ENCODE data around the gene FAM200B. TPM values are rescaled to one million over a fixed set of nuclear protein-coding genes. Genes with fewer than 3 reads are reported as not detected.

Gene FAM200B
- polyA plus RNA-seq, 1 of the 3 experiments (the other 2 are of a cell fraction): 46.3 TPM

DNA sequence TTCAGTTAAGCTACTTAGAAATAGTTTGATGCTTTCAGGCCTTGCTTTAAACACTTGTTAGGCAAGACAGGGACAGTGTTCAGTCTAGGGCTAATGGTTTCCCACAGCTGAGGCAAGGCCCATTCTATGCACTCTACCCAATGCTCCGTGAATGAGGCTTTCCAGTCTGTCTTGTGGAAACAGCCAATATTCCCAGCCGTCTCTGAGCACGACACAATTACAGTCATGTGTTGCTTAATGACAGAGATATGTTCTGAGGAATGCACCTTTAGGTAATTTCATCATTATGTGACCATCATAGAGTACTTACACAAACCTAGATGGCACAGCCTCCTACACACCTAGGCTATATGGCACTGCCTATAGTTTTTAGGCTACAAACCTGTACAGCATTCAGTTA lies 9.5 kb upstream of the FAM200B start:
- Histone ChIP-seq H3K9me2 (no peaks in the 10 kb centered on the region), H3K9me3 (no peaks in the 10 kb centered on the region), H3K79me2 (ENCODE audit: insufficient read depth) (peaks cover 98% of the 10 kb centered on the region), H3K27me3 (ENCODE audit: insufficient read depth) (no peaks in the 10 kb centered on the region), H2AFZ (ENCODE audit: low read depth) (no peak overlapping the region), H3K4me1 (ENCODE audit: control insufficient read depth in 1 of 2, insufficient read depth in 2 of 2, low read depth in 1 of 2, low read length in 1 of 2) (peaks cover 0 to 13% of the 10 kb centered on the region in 2 experiments; a peak in 3 of 4 replicates), H3K36me3 (replicated peaks in 1 of 2; ENCODE audit: control insufficient read depth in 1 of 2, insufficient read depth in 2 of 2, low read length in 1 of 2) (peaks cover 2 to 21% of the 10 kb centered on the region in 2 experiments), H3K4me3 (ENCODE audit: low read depth in 2 of 2, low read length in 1 of 2) (no peak overlapping the region), H3F3A (replicated peaks; ENCODE audit: insufficient read depth) (peaks cover 6% of the 10 kb centered on the region), H3K27ac (ENCODE audit: low read depth in 2 of 2, low read length in 1 of 2) (no peak overlapping the region), H4K20me1 (ENCODE audit: insufficient read depth) (no peaks in the 10 kb centered on the region; the same call in 1 of the 2 replicates), H3K4me2 (no peak overlapping the region), H3K9ac (no peak overlapping the region)
- CTCF ChIA-PET: no interaction called here
- 100% methylated on average over 3 of the region's 3 CpGs for WGBS (ENCODE audit: low lambda C conversion rate)
- POLR2A ChIA-PET: no interaction called here
- no peak for DNase-seq
- TF ChIP-seq EP300 (IDR thresholded peaks at IDR 0.05; ENCODE audit: borderline replicate concordance in 1 of 2, low read depth in 1 of 2, low read length in 1 of 2): no peak
- TF ChIP-seq, protein P1, sequence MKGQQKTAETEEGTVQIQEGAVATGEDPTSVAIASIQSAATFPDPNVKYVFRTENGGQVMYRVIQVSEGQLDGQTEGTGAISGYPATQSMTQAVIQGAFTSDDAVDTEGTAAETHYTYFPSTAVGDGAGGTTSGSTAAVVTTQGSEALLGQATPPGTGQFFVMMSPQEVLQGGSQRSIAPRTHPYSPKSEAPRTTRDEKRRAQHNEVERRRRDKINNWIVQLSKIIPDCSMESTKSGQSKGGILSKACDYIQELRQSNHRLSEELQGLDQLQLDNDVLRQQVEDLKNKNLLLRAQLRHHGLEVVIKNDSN (IDR thresholded peaks at IDR 0.05; ENCODE audit: borderline replicate concordance, low read depth): no peak
- no peak for TF ChIP-seq GATA2 (CRISPR knock-in tag; IDR thresholded peaks at IDR 0.05)
- TF ChIP-seq GABPA (IDR thresholded peaks at IDR 0.05; ENCODE audit: low read depth): no peak
- TF ChIP-seq, protein P2, sequence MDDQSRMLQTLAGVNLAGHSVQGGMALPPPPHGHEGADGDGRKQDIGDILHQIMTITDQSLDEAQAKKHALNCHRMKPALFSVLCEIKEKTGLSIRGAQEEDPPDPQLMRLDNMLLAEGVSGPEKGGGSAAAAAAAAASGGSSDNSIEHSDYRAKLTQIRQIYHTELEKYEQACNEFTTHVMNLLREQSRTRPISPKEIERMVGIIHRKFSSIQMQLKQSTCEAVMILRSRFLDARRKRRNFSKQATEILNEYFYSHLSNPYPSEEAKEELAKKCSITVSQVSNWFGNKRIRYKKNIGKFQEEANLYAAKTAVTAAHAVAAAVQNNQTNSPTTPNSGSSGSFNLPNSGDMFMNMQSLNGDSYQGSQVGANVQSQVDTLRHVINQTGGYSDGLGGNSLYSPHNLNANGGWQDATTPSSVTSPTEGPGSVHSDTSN (IDR thresholded peaks at IDR 0.05): no peak
- TF ChIP-seq, protein P3, sequence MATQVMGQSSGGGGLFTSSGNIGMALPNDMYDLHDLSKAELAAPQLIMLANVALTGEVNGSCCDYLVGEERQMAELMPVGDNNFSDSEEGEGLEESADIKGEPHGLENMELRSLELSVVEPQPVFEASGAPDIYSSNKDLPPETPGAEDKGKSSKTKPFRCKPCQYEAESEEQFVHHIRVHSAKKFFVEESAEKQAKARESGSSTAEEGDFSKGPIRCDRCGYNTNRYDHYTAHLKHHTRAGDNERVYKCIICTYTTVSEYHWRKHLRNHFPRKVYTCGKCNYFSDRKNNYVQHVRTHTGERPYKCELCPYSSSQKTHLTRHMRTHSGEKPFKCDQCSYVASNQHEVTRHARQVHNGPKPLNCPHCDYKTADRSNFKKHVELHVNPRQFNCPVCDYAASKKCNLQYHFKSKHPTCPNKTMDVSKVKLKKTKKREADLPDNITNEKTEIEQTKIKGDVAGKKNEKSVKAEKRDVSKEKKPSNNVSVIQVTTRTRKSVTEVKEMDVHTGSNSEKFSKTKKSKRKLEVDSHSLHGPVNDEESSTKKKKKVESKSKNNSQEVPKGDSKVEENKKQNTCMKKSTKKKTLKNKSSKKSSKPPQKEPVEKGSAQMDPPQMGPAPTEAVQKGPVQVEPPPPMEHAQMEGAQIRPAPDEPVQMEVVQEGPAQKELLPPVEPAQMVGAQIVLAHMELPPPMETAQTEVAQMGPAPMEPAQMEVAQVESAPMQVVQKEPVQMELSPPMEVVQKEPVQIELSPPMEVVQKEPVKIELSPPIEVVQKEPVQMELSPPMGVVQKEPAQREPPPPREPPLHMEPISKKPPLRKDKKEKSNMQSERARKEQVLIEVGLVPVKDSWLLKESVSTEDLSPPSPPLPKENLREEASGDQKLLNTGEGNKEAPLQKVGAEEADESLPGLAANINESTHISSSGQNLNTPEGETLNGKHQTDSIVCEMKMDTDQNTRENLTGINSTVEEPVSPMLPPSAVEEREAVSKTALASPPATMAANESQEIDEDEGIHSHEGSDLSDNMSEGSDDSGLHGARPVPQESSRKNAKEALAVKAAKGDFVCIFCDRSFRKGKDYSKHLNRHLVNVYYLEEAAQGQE (IDR thresholded peaks at IDR 0.05; ENCODE audit: low read depth, low read length): no peak
- no peak for TF ChIP-seq SMC3 (IDR thresholded peaks at IDR 0.05; ENCODE audit: low read depth, low read length)
- TF ChIP-seq NRF1 (IDR thresholded peaks at IDR 0.05; ENCODE audit: low read depth, low read length): no peak
- no peak for TF ChIP-seq TCF12 (IDR thresholded peaks at IDR 0.05)
- TF ChIP-seq POLR2AphosphoS5 (IDR thresholded peaks at IDR 0.05; ENCODE audit: low read depth, low read length): no peak
- no peak for TF ChIP-seq YY1 (IDR thresholded peaks at IDR 0.05; ENCODE audit: low read depth)
- TF ChIP-seq TEAD4 (IDR thresholded peaks at IDR 0.05; ENCODE audit: borderline replicate concordance, insufficient read depth): no peak
- TF ChIP-seq, protein P4, sequence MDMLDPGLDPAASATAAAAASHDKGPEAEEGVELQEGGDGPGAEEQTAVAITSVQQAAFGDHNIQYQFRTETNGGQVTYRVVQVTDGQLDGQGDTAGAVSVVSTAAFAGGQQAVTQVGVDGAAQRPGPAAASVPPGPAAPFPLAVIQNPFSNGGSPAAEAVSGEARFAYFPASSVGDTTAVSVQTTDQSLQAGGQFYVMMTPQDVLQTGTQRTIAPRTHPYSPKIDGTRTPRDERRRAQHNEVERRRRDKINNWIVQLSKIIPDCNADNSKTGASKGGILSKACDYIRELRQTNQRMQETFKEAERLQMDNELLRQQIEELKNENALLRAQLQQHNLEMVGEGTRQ (IDR thresholded peaks at IDR 0.05; ENCODE audit: borderline replicate concordance, low read depth, low read length): no peak
- TF ChIP-seq, protein P5, sequence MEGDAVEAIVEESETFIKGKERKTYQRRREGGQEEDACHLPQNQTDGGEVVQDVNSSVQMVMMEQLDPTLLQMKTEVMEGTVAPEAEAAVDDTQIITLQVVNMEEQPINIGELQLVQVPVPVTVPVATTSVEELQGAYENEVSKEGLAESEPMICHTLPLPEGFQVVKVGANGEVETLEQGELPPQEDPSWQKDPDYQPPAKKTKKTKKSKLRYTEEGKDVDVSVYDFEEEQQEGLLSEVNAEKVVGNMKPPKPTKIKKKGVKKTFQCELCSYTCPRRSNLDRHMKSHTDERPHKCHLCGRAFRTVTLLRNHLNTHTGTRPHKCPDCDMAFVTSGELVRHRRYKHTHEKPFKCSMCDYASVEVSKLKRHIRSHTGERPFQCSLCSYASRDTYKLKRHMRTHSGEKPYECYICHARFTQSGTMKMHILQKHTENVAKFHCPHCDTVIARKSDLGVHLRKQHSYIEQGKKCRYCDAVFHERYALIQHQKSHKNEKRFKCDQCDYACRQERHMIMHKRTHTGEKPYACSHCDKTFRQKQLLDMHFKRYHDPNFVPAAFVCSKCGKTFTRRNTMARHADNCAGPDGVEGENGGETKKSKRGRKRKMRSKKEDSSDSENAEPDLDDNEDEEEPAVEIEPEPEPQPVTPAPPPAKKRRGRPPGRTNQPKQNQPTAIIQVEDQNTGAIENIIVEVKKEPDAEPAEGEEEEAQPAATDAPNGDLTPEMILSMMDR (IDR thresholded peaks at IDR 0.05): no peak
- TF ChIP-seq, protein P6, sequence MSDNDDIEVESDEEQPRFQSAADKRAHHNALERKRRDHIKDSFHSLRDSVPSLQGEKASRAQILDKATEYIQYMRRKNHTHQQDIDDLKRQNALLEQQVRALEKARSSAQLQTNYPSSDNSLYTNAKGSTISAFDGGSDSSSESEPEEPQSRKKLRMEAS (IDR thresholded peaks at IDR 0.05; ENCODE audit: low read depth): no peak
